Skeletal muscle tissue (tissue), 4 donors: ENCODE results near the gene CACNB2. TPM values are rescaled to one million over a fixed set of nuclear protein-coding genes. Genes with fewer than 3 reads are reported as not detected.
A peak's percentile ranks its signal among the peaks of the same experiment; 100 is the strongest.

Source experiments
- H3K27ac ChIP-seq: one replicate; pipeline ENCODE4 v1.7.0; 2013; ENCODE audit warnings: mild to moderate bottlenecking, low read depth, low read length, inconsistent platforms
- H3K27me3 ChIP-seq, 3 donors: one replicate each; pipeline ENCODE4 v1.7.0; 2013; ENCODE audit warnings: low read length in 3 of 3; ENCODE audit not compliant: control insufficient read depth in 3 of 3, insufficient read depth in 3 of 3
- H3K36me3 ChIP-seq, 3 donors: one replicate each; pipeline ENCODE4 v1.7.0; 2013; ENCODE audit warnings: low read length in 3 of 3; ENCODE audit not compliant: control insufficient read depth in 3 of 3, insufficient read depth in 3 of 3
- H3K4me1 ChIP-seq, 3 donors: one replicate each; pipeline ENCODE4 v1.7.0; 2013; ENCODE audit warnings: low read length in 3 of 3, mild to moderate bottlenecking in 3 of 3; ENCODE audit not compliant: control insufficient read depth in 3 of 3, insufficient read depth in 3 of 3
- H3K4me3 ChIP-seq, 3 donors: one replicate each; pipeline ENCODE4 v1.7.0; 2013; ENCODE audit warnings: low read length in 3 of 3
- H3K9ac ChIP-seq, 3 donors: one replicate each; pipeline ENCODE4 v1.7.0; 2013; ENCODE audit warnings: low read length in 3 of 3, mild to moderate bottlenecking in 3 of 3, moderate library complexity in 2 of 3, low read depth in 1 of 3
- H3K9me3 ChIP-seq, 3 donors: one replicate each; pipeline ENCODE4 v1.7.0; 2013; ENCODE audit warnings: low read length in 3 of 3; ENCODE audit not compliant: control insufficient read depth in 3 of 3
- total RNA-seq: library from RNA; depleted of rRNA; stranded (reverse); fragments of >200 nt; gene quantifications from one replicate; pipeline ENCODE4 v1.2.3, GENCODE V29; 2014
- donor health status: Osteomylitis.

The CACNB2 gene
- total RNA-seq, 1 donor from 2014 or later: 4.2 TPM

GRCh38 chr10:18297659-18298058, 157.4 kb downstream of the CACNB2 start:
- Histone ChIP-seq H3K9me3 (no peaks in the 10 kb centered on the region), H3K36me3 (no peaks in the 10 kb centered on the region), H3K4me1 (no peaks in the 10 kb centered on the region), H3K4me3 (no peak overlapping the region), H3K27ac (no peak overlapping the region), H3K27me3 (no peaks in the 10 kb centered on the region), H3K9ac (no peak overlapping the region)

- Histone ChIP-seq H3K4me1 (no peaks in the 10 kb centered on the region), H3K4me3 (no peak overlapping the region), H3K27ac (no peak overlapping the region), H3K9ac (no peak overlapping the region), H3K27me3 (no peaks in the 10 kb centered on the region), H3K9me3 (no peaks in the 10 kb centered on the region), H3K36me3 (no peaks in the 10 kb centered on the region)
Observed at GRCh38 chr10:18298256-18298655, 158.0 kb downstream of the CACNB2 start.

GRCh38 chr10:18303851-18304801, 163.9 kb downstream of the CACNB2 start:
- no peak overlapping the region for H3K9ac ChIP-seq
- no peaks in the 10 kb centered on the region for H3K9me3 ChIP-seq
- H3K27ac ChIP-seq: peak overlapping the region; percentile 10
- H3K36me3 ChIP-seq: no peaks in the 10 kb centered on the region
- no peaks in the 10 kb centered on the region for H3K27me3 ChIP-seq
- peaks cover 0 to 3% (median 0%) of the 10 kb centered on the region in 3 donors for H3K4me1 ChIP-seq
- H3K4me3 ChIP-seq: no peak overlapping the region

GRCh38 chr10:18306031-18306430, 165.8 kb downstream of the CACNB2 start:
- H3K27me3 ChIP-seq: no peaks in the 10 kb centered on the region
- H3K9me3 ChIP-seq: no peaks in the 10 kb centered on the region
- H3K36me3 ChIP-seq: no peaks in the 10 kb centered on the region
- peaks cover 0 to 3% (median 0%) of the 10 kb centered on the region in 3 donors for H3K4me1 ChIP-seq
- H3K27ac ChIP-seq: no peak overlapping the region
- H3K9ac ChIP-seq: no peak overlapping the region
- H3K4me3 ChIP-seq: no peak overlapping the region

GRCh38 chr10:18308600-18308999, 168.4 kb downstream of the CACNB2 start:
- H3K9ac ChIP-seq: no peak overlapping the region
- no peak overlapping the region for H3K27ac ChIP-seq
- H3K4me1 ChIP-seq: peaks cover 0 to 3% (median 0%) of the 10 kb centered on the region in 3 donors
- no peak overlapping the region for H3K4me3 ChIP-seq
- no peaks in the 10 kb centered on the region for H3K36me3 ChIP-seq
- H3K9me3 ChIP-seq: no peaks in the 10 kb centered on the region
- no peaks in the 10 kb centered on the region for H3K27me3 ChIP-seq

GRCh38 chr10:18310761-18311160, 170.5 kb downstream of the CACNB2 start:
- Histone ChIP-seq H3K9ac (no peak overlapping the region), H3K36me3 (no peaks in the 10 kb centered on the region), H3K9me3 (no peaks in the 10 kb centered on the region), H3K4me3 (no peak overlapping the region), H3K4me1 (peaks cover 0 to 3% (median 0%) of the 10 kb centered on the region in 3 donors), H3K27ac (no peak overlapping the region), H3K27me3 (no peaks in the 10 kb centered on the region)

GRCh38 chr10:18312374-18313139, 172.3 kb downstream of the CACNB2 start:
- no peaks in the 10 kb centered on the region for H3K36me3 ChIP-seq
- H3K27ac ChIP-seq: peak overlapping the region; percentile 57
- peak overlapping the region in 1 of 3 donors; percentile 8 for H3K4me3 ChIP-seq
- no peaks in the 10 kb centered on the region for H3K9me3 ChIP-seq
- peaks cover 0 to 3% (median 0%) of the 10 kb centered on the region in 3 donors for H3K4me1 ChIP-seq
- no peak overlapping the region for H3K9ac ChIP-seq
- H3K27me3 ChIP-seq: no peaks in the 10 kb centered on the region

- Histone ChIP-seq H3K9me3 (no peaks in the 10 kb centered on the region), H3K27ac (peak overlapping the region; percentile 57), H3K27me3 (no peaks in the 10 kb centered on the region), H3K9ac (no peak overlapping the region), H3K36me3 (no peaks in the 10 kb centered on the region), H3K4me3 (peak overlapping the region; percentile 8 to 30 (median 16)), H3K4me1 (peaks cover 0 to 3% (median 0%) of the 10 kb centered on the region in 3 donors)
Observed at GRCh38 chr10:18313140-18313530, 172.9 kb downstream of the CACNB2 start.

- H3K27ac ChIP-seq: no peak overlapping the region
- H3K9me3 ChIP-seq: no peaks in the 10 kb centered on the region
- H3K36me3 ChIP-seq: no peaks in the 10 kb centered on the region
- H3K9ac ChIP-seq: no peak overlapping the region
- no peak overlapping the region for H3K4me3 ChIP-seq
- no peaks in the 10 kb centered on the region for H3K27me3 ChIP-seq
- H3K4me1 ChIP-seq: peaks cover 0 to under 1% (median 0%) of the 10 kb centered on the region in 3 donors
Observed at GRCh38 chr10:18313626-18314025, 173.4 kb downstream of the CACNB2 start.

GRCh38 chr10:18319628-18320027, 179.4 kb downstream of the CACNB2 start:
- Histone ChIP-seq H3K9ac (no peak overlapping the region), H3K4me1 (no peaks in the 10 kb centered on the region), H3K9me3 (no peaks in the 10 kb centered on the region), H3K27me3 (no peaks in the 10 kb centered on the region), H3K4me3 (no peak overlapping the region), H3K27ac (no peak overlapping the region), H3K36me3 (no peaks in the 10 kb centered on the region)
